Esophagus squamous epithelium (tissue), 5 donors: ENCODE measurements around the gene EVA1A. TPM values are rescaled to one million over a fixed set of nuclear protein-coding genes. Genes with fewer than 3 reads are reported as not detected.

Experiments
- DNase-seq: peaks from one replicate; lab custom pipeline; 2025; lab: John Stamatoyannopoulos, UW
- H3K27ac ChIP-seq, 4 donors: fragments of 200-600 bp; sonication (generic); one replicate each; pipeline ENCODE4 v1.5.1; 2016 to 2019; ENCODE audit warnings: mild to moderate bottlenecking in 1 of 4
- H3K27me3 ChIP-seq, 4 donors: fragments of 200-600 bp; sonication (generic); 1 replicate in 3 of 4; 2 replicates in 1 of 4; pipeline versions ENCODE4 v1.5.1 to v1.6.0; 2017 to 2021; ENCODE audit warnings: antibody characterized with exemption in 1 of 4
- H3K36me3 ChIP-seq, 3 donors: fragments of 200-600 bp; sonication (generic); one replicate each; pipeline ENCODE4 v1.5.1; 2016 to 2019
- H3K4me1 ChIP-seq, 3 donors: fragments of 200-600 bp; sonication (generic); one replicate each; pipeline ENCODE4 v1.5.1; 2017 to 2019
- H3K4me3 ChIP-seq, 4 donors: fragments of 200-600 bp; sonication (generic); 1 replicate in 3 of 4; 2 replicates in 1 of 4; pipeline ENCODE4 v1.5.1; 2016 to 2019; ENCODE audit warnings: mild to moderate bottlenecking in 2 of 4, moderate library complexity in 1 of 4
- H3K9me3 ChIP-seq, 3 donors: fragments of 200-600 bp; sonication (generic); one replicate each; pipeline ENCODE4 v1.5.1; 2016 to 2019
- CTCF ChIP-seq, 6 experiments: fragments of 450-650 bp in 4 of 6; fragments of 200-600 bp in 2 of 6; sonication (generic) in 2 of 6; IDR thresholded peaks; one replicate each; pipeline ENCODE4 v1.5.1; 2016 to 2019; ENCODE audit warnings: antibody characterized with exemption in 6 of 6, mild to moderate bottlenecking in 4 of 6, moderate library complexity in 4 of 6
- POLR2A ChIP-seq, 4 donors: fragments of 450-650 bp; IDR thresholded peaks; one replicate each; pipeline ENCODE4 v1.6.1; 2017; ENCODE audit warnings: antibody characterized with exemption in 4 of 4, mild to moderate bottlenecking in 4 of 4, moderate library complexity in 3 of 4
- WGBS, 2 donors: methylation state at CpG; one replicate each; pipeline ENCODE4 v1.1.5; 2018; 5-methylcytosine and 5-hydroxymethylcytosine counted together
- intact Hi-C: fragments of 100-400 bp; cut with DNase I; formaldehyde crosslinking; loops from one replicate; pipeline ENCODE4 v1.15.0; 2022
- total RNA-seq, 4 donors: library from RNA; depleted of rRNA; stranded (reverse); fragments of >200 nt; gene quantifications; one replicate each; pipeline ENCODE4 v1.1.0, GENCODE V29; 2016
- donor health status: DM: yes; HTN: yes; CAD: no.

The EVA1A gene
- total RNA-seq, 4 donors from 2014 or later: 0.26 to 9.4 (median 2.3) TPM; not detected in 1

- Histone ChIP-seq H3K27ac (no peak overlapping the region), H3K4me3 (no peak overlapping the region), H3K4me1 (peaks cover 0 to 7% (median 0%) of the 10 kb centered on the region in 3 donors), H3K27me3 (no peaks in the 10 kb centered on the region), H3K9me3 (no peaks in the 10 kb centered on the region), H3K36me3 (no peaks in the 10 kb centered on the region)
- TF ChIP-seq CTCF (IDR thresholded peaks at IDR 0.05) (no peak), POLR2A (IDR thresholded peaks at IDR 0.05) (no peak)
- intact Hi-C loops: no loop called here
- no peak for DNase-seq
- WGBS, 2 donors: 88 to 90% methylated on average over 1 of the region's 1 CpG
Measured at GRCh38 chr2:75527676-75528075, 33.1 kb downstream of the EVA1A start.

GRCh38 chr2:75526842-75527241, 33.9 kb downstream of the EVA1A start:
- Histone ChIP-seq H3K27ac (no peak overlapping the region), H3K9me3 (no peaks in the 10 kb centered on the region), H3K4me1 (peaks cover 0 to 7% (median 0%) of the 10 kb centered on the region in 3 donors), H3K36me3 (no peaks in the 10 kb centered on the region), H3K27me3 (no peaks in the 10 kb centered on the region), H3K4me3 (no peak overlapping the region)
- TF ChIP-seq POLR2A (IDR thresholded peaks at IDR 0.05) (no peak), CTCF (IDR thresholded peaks at IDR 0.05) (no peak)
- intact Hi-C loops: no loop called here
- no peak for DNase-seq

GRCh38 chr2:75525434-75526310, 35.1 kb downstream of the EVA1A start:
- intact Hi-C loops: no loop called here

DNA sequence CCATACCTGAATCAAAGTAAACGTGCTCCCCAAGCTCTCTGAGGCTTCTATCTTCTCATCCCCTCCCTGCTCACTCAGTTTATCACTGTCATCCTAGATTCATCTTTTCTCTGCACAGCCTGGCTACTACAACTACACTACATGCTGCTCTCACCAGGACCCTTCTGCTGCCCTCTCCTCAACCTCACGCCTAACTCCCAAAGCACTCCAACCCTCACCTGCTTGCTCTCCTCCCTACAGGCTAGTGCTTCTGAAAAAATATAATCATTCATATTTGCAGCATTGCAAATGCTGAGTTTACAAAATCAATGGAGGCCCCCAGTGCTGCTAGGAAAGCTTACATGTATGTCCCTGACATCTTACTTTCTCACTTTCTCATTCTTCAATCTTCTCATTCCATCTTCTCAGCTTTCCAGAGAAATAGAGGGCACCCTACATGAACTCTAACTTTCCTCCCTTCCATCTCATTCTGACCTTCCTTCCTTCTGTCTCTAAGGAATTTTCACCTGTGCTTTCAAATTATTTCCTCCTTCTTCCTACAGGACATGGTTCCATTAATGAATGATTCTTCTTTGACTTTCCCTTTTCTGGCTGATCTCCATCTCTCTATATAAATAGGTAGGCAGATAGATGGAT, 36.3 kb downstream of the EVA1A start:
- H3K4me1 ChIP-seq: peaks cover 0 to 7% (median 0%) of the 10 kb centered on the region in 3 donors
- H3K4me3 ChIP-seq: no peak overlapping the region
- no peaks in the 10 kb centered on the region for H3K9me3 ChIP-seq
- intact Hi-C loops: no loop called here
- H3K27me3 ChIP-seq: no peaks in the 10 kb centered on the region
- 85 to 89% methylated on average over 2 of the region's 2 CpGs for WGBS, 2 donors
- no peaks in the 10 kb centered on the region for H3K36me3 ChIP-seq
- no peak for DNase-seq
- TF ChIP-seq POLR2A (IDR thresholded peaks at IDR 0.05) (no peak), CTCF (IDR thresholded peaks at IDR 0.05) (no peak)
- H3K27ac ChIP-seq: no peak overlapping the region

More at GRCh38 chr2:75525434-75526310, 35.1 kb downstream of the EVA1A start:
- no peak for DNase-seq
- Histone ChIP-seq H3K27me3 (no peaks in the 10 kb centered on the region), H3K27ac (no peak overlapping the region), H3K4me1 (peaks cover 0 to 7% (median 0%) of the 10 kb centered on the region in 3 donors), H3K4me3 (no peak overlapping the region), H3K9me3 (no peaks in the 10 kb centered on the region), H3K36me3 (no peaks in the 10 kb centered on the region)
- TF ChIP-seq CTCF (IDR thresholded peaks at IDR 0.05): no peak
- no peak for TF ChIP-seq POLR2A (IDR thresholded peaks at IDR 0.05)
- 73 to 82% methylated on average over 5 of the region's 5 CpGs for WGBS, 2 donors
